Body of pancreas (tissue), 4 donors: ENCODE measurements around the gene DPYD. TPM values are rescaled to one million over a fixed set of nuclear protein-coding genes. Genes with fewer than 3 reads are reported as not detected.

Experiments used
- ATAC-seq: fragments of 150-250 bp; one replicate; pipeline ENCODE4 v1.9.1; 2016
- DNase-seq, 4 donors: peaks; one replicate each; pipeline ENCODE4 v3.0.0-alpha.2; 2019
- H3K27ac ChIP-seq, 4 donors: fragments of 200-600 bp; sonication (generic); 1 replicate in 3 of 4; 2 replicates in 1 of 4; pipeline versions ENCODE4 v1.5.1 to v1.6.1; 2016 to 2019; ENCODE audit warnings: mild to moderate bottlenecking in 1 of 4, mixed read lengths in 1 of 4, moderate library complexity in 1 of 4
- H3K27me3 ChIP-seq, 2 donors: fragments of 200-600 bp; sonication (generic); one replicate each; pipeline ENCODE4 v1.6.0; 2016; ENCODE audit warnings: mild to moderate bottlenecking in 1 of 2
- H3K36me3 ChIP-seq, 2 donors: fragments of 200-600 bp; sonication (generic); replicated peaks in 1 of 2; 2 replicates each; pipeline ENCODE4 v1.5.1; 2016; ENCODE audit warnings: low read depth in 2 of 2; ENCODE audit not compliant: insufficient read depth in 1 of 2
- H3K4me1 ChIP-seq: fragments of 200-600 bp; sonication (generic); one replicate; pipeline ENCODE4 v1.6.0; 2016
- H3K4me3 ChIP-seq, 2 donors: fragments of 200-600 bp; sonication (generic); 1 replicate in 1 of 2; 2 replicates in 1 of 2; pipeline ENCODE4 v1.5.1; 2016 to 2019
- H3K9me3 ChIP-seq, 3 donors: fragments of 200-600 bp; sonication (generic); 1 replicate in 2 of 3; 2 replicates in 1 of 3; pipeline ENCODE4 v1.5.1; 2016
- POLR2A ChIP-seq, 3 donors: fragments of 450-650 bp; IDR thresholded peaks; one replicate each; pipeline ENCODE4 v1.6.1; 2016; ENCODE audit warnings: antibody characterized with exemption in 3 of 3, mild to moderate bottlenecking in 2 of 3
- WGBS, 2 donors: methylation state at CpG; one replicate each; pipeline ENCODE4 v1.1.5; 2017; 5-methylcytosine and 5-hydroxymethylcytosine counted together
- intact Hi-C: fragments of 100-400 bp; cut with DNase I; formaldehyde crosslinking; loops from one replicate; pipeline ENCODE4 v1.15.1; 2023
- total RNA-seq, 2 donors: library from RNA; depleted of rRNA; stranded (reverse); fragments of >200 nt; gene quantifications; one replicate each; pipeline ENCODE4 v1.1.0, GENCODE V29; 2016
- TF ChIP-seq, protein P1 (sequence below), 7 experiments: fragments of 450-650 bp in 4 of 7; fragments of 200-600 bp in 3 of 7; sonication (generic) in 3 of 7; IDR thresholded peaks; one replicate each; pipeline ENCODE4 v1.5.1; 2016 to 2019; ENCODE audit warnings: antibody characterized with exemption in 7 of 7

Gene DPYD
- total RNA-seq, 2 donors from 2014 or later, result 13.8 to 17.1 TPM

DNA sequence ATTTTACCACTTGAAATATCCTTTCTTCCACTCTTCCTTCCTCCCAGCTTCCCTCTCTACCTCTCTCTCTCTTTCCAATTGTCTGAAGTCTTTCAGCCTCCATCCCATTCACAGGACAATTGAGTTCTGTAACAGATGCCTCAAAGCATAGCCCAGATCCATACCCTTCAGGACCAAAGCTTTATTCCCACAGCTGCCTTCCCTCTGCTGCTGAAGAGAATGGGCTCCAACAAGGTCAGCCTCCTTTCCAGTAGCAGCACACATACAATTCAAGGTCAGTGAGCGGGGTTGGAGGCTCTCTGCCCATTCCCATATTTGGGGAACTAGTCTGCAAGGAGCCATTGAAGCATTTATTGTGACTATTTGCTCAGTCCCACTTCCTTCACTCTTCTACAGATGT is 179.9 kb downstream of the DPYD start:
- WGBS, 2 donors, result 71 to 79% methylated on average over 1 of the region's 1 CpG
- Histone ChIP-seq H3K9me3 (no peaks in the 10 kb centered on the region), H3K4me1 (no peaks in the 10 kb centered on the region), H3K4me3 (no peak overlapping the region), H3K27me3 (no peaks in the 10 kb centered on the region), H3K27ac (no peak overlapping the region), H3K36me3 (no peaks in the 10 kb centered on the region)
- DNase-seq, result no peak
- no peak for TF ChIP-seq POLR2A (IDR thresholded peaks at IDR 0.05)
- TF ChIP-seq, protein P1, sequence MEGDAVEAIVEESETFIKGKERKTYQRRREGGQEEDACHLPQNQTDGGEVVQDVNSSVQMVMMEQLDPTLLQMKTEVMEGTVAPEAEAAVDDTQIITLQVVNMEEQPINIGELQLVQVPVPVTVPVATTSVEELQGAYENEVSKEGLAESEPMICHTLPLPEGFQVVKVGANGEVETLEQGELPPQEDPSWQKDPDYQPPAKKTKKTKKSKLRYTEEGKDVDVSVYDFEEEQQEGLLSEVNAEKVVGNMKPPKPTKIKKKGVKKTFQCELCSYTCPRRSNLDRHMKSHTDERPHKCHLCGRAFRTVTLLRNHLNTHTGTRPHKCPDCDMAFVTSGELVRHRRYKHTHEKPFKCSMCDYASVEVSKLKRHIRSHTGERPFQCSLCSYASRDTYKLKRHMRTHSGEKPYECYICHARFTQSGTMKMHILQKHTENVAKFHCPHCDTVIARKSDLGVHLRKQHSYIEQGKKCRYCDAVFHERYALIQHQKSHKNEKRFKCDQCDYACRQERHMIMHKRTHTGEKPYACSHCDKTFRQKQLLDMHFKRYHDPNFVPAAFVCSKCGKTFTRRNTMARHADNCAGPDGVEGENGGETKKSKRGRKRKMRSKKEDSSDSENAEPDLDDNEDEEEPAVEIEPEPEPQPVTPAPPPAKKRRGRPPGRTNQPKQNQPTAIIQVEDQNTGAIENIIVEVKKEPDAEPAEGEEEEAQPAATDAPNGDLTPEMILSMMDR (IDR thresholded peaks at IDR 0.05), result no peak
- ATAC-seq, result no peak
- intact Hi-C loops, result no loop called here

DNA sequence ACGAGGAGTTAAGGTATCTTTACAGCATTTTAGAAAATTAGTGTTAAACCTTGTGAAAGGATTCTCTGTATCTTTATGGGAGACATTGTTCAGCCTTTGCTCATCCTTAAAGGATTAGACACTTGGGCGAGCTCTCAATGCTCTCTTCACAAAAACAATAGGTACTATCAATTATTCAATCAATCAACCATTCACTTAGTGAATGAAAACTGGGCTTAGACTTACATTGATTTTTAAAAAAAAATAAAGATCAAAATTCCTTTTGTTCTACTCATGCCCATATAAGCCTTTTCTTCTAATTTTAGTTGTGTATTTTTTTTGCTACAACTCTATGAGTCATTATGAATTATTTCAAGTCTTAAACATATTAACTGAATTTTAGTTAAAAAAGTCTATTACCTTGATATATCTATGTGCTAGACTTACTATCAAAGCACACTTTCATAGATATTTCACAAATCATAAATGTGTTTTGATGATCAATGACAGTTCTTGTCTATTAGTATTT is 181.2 kb downstream of the DPYD start:
- Histone ChIP-seq H3K9me3 (no peaks in the 10 kb centered on the region), H3K4me1 (no peaks in the 10 kb centered on the region), H3K27ac (no peak overlapping the region), H3K27me3 (no peaks in the 10 kb centered on the region), H3K36me3 (no peaks in the 10 kb centered on the region), H3K4me3 (no peak overlapping the region)
- intact Hi-C loops, result no loop called here
- 89 to 95% methylated on average over 2 of the region's 2 CpGs for WGBS, 2 donors
- no peak for ATAC-seq
- TF ChIP-seq, protein P1 (IDR thresholded peaks at IDR 0.05), result no peak
- TF ChIP-seq POLR2A (IDR thresholded peaks at IDR 0.05), result no peak
- DNase-seq, result no peak

DNA sequence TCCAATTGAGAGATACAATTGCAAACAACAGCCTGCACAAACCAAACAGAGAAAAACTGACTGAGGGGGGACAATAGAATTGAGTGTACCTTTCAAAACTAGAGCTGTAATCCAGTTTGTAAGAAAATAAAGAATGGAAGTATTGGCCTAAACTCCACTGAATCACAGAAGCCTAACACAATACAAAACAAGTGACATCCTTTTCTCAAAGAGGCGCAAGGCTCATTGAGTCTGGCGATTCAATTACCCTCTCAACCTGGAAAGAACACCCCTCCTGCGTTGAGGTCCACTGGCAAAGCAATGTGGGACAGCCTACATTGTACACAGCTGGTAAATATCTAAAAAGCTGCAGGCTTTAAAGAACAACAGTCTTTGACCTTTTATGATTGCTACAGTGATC is 182.6 kb downstream of the DPYD start:
- no peaks in the 10 kb centered on the region for H3K4me1 ChIP-seq
- no peak overlapping the region for H3K27ac ChIP-seq
- no peak for TF ChIP-seq POLR2A (IDR thresholded peaks at IDR 0.05)
- TF ChIP-seq, protein P1 (IDR thresholded peaks at IDR 0.05), result no peak
- DNase-seq, result no peak
- no peaks in the 10 kb centered on the region for H3K36me3 ChIP-seq
- no peak for ATAC-seq
- intact Hi-C loops, result no loop called here
- no peaks in the 10 kb centered on the region for H3K9me3 ChIP-seq
- no peak overlapping the region for H3K4me3 ChIP-seq
- WGBS, 2 donors, result 89% methylated on average over 3 of the region's 3 CpGs
- no peaks in the 10 kb centered on the region for H3K27me3 ChIP-seq

DNA sequence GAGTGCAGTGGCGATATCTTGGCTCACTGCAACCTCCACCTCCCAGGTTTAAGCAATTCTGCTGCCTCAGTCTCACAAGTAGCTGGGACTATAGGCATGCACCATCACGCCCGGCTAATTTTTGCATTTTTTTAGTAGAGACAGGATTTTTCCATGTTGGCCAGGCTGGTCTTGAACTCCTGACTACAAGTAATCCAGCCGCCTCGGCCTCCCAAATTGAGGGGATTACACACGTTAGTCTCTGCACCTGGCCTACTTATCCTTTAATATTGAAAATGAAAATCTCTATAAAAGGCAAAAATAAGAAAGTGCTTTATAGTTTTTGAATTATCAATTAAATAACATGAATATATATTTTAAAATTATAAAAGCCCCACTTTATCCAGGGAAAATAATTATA is 190.6 kb downstream of the DPYD start:
- Histone ChIP-seq H3K4me1 (no peaks in the 10 kb centered on the region), H3K27ac (no peak overlapping the region), H3K27me3 (no peaks in the 10 kb centered on the region), H3K4me3 (no peak overlapping the region), H3K9me3 (no peaks in the 10 kb centered on the region), H3K36me3 (no peaks in the 10 kb centered on the region)
- WGBS, 2 donors, result 95% methylated on average over 6 of the region's 6 CpGs
- ATAC-seq (no peak), DNase-seq (no peak)
- no peak for TF ChIP-seq POLR2A (IDR thresholded peaks at IDR 0.05)
- TF ChIP-seq, protein P1 (IDR thresholded peaks at IDR 0.05), result no peak
- intact Hi-C loops, result no loop called here

DNA sequence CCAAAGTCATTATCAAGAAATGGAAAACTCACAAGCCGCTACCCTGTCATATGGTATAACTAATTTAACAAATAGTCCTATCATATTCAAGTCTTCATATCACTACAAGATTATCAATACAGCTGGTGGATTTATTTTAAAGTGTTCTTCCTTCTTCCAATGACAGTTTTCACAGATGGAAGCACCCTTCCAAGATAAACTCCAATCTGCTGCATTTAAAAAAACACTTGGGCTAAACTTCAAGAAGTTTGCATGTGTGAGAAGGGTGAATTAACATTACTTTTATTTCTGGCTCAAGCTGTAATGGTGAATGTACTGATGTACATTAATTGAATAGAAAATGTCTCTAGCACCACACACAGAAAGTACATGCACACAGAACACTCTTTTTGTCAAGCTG is 192.4 kb downstream of the DPYD start:
- no peaks in the 10 kb centered on the region for H3K36me3 ChIP-seq
- no peaks in the 10 kb centered on the region for H3K4me1 ChIP-seq
- TF ChIP-seq, protein P1 (IDR thresholded peaks at IDR 0.05), result no peak
- TF ChIP-seq POLR2A (IDR thresholded peaks at IDR 0.05), result no peak
- H3K27ac ChIP-seq, result no peak overlapping the region
- 90 to 94% methylated on average over 1 of the region's 1 CpG for WGBS, 2 donors
- no peak for ATAC-seq
- H3K4me3 ChIP-seq, result no peak overlapping the region
- DNase-seq, result no peak
- intact Hi-C loops, result no loop called here
- no peaks in the 10 kb centered on the region for H3K27me3 ChIP-seq
- H3K9me3 ChIP-seq, result no peaks in the 10 kb centered on the region
